ENCODE data around the gene EVL.

GRCh38 chr14:100022772-100023451, 42.3 kb upstream of the EVL start:
- TF ChIP-seq, protein P1, sequence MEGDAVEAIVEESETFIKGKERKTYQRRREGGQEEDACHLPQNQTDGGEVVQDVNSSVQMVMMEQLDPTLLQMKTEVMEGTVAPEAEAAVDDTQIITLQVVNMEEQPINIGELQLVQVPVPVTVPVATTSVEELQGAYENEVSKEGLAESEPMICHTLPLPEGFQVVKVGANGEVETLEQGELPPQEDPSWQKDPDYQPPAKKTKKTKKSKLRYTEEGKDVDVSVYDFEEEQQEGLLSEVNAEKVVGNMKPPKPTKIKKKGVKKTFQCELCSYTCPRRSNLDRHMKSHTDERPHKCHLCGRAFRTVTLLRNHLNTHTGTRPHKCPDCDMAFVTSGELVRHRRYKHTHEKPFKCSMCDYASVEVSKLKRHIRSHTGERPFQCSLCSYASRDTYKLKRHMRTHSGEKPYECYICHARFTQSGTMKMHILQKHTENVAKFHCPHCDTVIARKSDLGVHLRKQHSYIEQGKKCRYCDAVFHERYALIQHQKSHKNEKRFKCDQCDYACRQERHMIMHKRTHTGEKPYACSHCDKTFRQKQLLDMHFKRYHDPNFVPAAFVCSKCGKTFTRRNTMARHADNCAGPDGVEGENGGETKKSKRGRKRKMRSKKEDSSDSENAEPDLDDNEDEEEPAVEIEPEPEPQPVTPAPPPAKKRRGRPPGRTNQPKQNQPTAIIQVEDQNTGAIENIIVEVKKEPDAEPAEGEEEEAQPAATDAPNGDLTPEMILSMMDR (conservative IDR thresholded peaks at IDR 0.05; ENCODE audit: low read length): no peak
- no peak for TF ChIP-seq EZH2phosphoT487 (IDR thresholded peaks at IDR 0.05; ENCODE audit: borderline replicate concordance, low read depth, low read length)
